HG03045 (cell line): ENCODE measurements around the gene PRSS38.

ENCODE experiments used
- ATAC-seq: cut with Tn5 transposase; IDR thresholded peaks from one replicate; pipeline ENCODE4 v1.9.1; 2021; ENCODE audit warnings: mild to moderate bottlenecking, moderate library complexity; ENCODE audit not compliant: unreplicated experiment

Gene PRSS38

DNA sequence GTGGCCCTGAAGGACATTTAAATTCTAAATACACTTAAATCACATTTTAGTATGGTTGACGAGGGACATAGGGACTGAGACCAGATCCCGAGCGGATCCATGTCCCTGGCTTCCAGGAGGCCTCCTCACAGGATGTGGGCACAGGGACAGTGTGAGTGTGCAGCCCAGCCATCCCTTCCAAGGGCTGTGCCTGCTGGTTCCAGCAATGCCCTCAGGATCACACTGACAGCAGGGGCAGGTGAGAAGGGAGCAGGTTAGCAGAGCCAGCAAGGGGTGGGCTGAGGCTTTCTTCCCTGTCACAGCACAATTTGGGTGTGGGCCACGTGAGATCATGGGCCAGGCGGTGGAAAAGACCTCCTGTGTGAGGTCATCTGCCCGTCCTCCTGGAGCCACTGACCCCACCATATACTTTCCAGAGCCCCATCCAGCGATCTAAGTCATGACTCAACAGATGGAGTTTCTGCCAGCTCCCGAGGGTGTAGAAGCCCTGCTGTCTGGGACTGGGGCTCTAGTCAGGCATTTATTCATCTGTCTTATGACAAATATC, 37.0 kb upstream of the PRSS38 start:
- no peak for ATAC-seq

DNA sequence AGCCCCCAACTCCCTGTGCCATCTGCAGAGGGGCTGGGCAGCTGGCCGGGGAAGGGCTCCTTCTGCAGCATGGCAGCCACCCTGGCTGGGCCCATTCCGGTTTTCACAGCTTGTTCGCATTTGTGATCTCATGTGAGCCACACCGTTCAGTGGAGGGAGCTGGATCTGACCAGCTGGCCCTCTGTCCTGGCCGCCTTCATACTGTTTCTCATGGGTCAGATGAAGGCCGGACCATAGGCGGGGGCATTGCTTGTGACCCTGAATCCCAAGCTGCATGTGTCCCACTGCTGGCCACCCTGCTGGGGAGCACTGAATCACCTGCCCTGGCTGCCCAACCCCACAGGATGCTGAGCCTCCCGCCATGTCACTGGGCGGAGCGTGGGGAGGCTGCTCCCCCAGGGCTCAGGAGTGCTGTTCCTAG, 36.4 kb upstream of the PRSS38 start:
- ATAC-seq, result no peak

GRCh38 chr1:227779685-227780084, 35.8 kb upstream of the PRSS38 start:
- no peak for ATAC-seq

GRCh38 chr1:227780101-227781044, 35.1 kb upstream of the PRSS38 start:
- ATAC-seq, result no peak

DNA sequence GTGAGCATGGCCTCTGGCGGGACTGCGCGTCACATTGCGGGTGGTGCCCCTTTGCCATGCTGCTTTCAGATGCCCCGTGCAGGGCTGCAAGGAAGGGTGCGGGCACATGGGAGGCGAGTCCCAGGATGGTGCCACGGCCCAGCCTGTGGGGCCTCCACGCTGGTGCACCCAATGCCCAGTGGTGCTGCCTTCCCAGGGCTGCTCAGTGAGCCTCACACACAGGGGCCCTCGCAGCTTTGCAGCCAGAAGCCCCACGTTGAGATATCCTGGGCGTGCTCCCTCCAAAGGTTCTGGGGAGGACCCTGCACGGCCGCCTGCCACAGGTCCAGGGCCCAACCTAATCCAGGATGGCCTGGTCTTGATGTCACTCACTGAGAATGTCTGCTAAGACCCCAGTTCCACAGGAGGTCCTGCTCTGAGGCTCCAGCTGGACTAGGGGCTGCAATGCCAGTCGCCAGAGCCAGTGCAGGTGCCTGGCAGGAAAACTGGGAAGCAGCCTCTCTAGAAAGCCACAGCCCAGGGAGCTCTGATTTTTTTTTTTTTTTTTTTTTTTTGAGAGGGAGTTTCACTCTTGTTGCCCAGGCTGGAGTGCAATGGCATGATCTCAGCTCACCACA, 34.1 kb upstream of the PRSS38 start:
- no peak for ATAC-seq

GRCh38 chr1:227782226-227782625, 33.2 kb upstream of the PRSS38 start:
- no peak for ATAC-seq

GRCh38 chr1:227785094-227785804, 30.2 kb upstream of the PRSS38 start:
- ATAC-seq, result no peak

- ATAC-seq, result no peak
These were observed 29.4 kb upstream of the PRSS38 start for GRCh38 chr1:227785805-227786671.

DNA sequence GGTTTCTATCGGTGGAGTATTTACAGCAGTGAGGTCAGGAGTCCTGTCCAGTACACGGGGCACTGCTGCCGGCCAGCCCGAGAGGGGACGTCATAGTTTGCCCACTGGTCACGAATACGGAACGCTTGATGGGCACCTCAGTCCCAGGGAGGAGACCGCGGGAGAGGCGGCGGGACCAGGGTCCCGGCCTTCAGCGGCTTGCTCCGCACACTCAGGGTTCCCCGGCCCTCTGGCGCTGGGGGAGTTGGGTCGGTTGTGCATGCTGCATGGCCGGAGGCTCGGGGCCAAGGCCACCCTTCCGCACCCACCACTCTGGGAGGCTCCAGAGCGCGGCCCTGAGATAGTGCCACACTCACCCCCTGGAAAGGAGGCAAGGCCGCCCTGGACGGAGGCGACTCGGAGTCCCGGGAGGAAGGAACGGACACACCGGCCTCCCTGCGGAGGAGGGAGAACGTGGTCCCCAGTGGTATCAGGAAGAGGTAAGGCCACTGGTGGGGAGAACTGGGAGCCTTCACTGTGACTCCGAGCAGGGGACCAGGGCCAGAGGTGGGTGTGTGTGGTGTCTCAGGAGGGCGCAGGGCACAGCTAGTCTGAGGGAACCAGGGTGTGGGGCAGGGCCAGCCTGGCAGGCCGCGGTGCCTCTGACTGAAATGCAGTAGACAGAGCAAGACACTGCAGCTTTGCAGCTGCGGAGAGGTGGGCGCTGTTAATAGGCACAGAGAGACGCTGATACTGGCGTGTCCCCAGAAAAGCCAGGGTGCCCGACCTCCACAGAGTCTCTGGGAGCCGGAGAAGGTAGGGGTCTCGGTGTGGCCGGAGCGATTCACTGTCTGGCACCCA, 28.6 kb upstream of the PRSS38 start:
- ATAC-seq, result no peak

GRCh38 chr1:227787513-227788270, 27.8 kb upstream of the PRSS38 start:
- peak; percentile 94 for ATAC-seq

DNA sequence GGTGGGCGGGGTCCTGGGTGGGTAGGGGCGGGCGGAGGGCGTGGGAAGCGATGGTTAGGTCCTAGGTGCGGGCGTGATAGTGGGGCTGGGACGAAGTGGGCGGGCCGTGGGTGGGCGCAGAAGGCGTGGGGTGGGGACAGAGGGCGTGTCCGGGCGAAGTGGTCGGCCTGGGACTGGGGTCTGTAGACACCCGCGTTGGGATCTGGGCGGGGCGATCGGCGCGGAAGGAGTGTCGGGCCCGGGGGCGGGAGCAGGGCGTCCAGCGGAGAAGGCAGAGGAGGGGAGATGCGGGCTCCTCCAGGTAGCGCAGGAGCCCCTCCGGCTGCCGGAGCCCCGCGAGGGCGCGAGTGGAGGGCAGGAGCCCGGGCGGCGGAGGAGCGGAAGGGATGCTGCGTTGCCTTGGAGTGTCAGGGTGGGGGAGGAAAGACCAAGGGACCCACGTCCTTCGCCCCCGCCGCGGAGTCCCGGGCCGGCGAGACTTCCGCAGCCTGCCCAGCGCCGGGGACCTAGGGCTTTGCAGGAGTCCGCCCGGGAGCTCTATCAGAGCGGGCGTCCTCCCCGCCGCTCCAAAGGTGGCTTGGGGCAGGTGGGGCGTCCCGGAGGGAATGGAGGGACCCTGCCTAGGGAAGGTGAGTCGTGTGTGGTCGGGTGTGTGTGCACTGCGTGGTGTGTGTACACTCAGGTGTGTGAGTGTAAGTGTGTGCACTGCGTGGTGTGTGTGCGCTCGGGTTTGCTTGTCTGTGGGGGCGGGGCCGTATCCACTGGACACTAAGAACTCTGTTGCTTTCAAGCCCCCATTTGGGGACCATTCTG, 27.0 kb upstream of the PRSS38 start:
- ATAC-seq, result peak; percentile 59

- ATAC-seq, result no peak
These were observed 26.1 kb upstream of the PRSS38 start for GRCh38 chr1:227789084-227790033.

DNA sequence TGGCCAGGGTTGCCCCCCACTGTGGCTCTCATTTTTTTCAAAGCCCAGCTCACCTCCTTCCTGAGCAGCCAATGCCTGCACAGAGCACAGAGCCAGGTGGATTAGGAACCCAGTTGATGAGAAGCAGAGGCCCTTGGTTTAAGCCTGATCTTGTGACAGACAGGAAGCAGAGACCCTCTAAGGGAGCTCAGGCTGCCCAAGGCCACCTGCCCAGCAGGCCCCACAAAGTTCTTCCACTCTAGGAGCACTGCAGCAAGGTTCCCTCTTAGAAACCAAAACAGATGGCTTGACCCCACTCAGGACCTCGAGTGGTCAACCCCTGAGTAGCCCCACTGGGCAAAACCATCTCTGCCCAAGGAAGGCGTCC, 25.5 kb upstream of the PRSS38 start:
- no peak for ATAC-seq

DNA sequence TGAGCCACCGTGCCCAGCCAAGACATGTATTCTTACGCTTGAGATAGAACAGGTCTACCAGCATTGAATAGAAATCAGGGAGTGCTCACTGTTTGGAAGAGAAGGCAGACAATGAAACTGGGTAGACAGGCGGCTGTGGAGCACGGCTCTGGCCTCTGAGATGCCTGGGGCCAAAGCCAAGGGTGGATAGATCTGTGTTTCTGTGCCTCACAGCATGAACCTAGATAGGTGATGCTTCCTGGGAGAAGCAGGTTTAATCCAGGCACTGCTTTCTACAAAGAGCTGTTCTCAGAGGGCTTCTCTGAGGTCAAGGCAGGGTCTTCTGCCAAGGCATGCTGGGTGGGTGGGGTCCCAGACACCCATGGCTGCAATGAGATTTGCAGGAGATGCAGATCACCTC, 24.6 kb upstream of the PRSS38 start:
- no peak for ATAC-seq

- no peak for ATAC-seq
These were observed 23.9 kb upstream of the PRSS38 start for GRCh38 chr1:227791425-227792143.
